H1 (cell line): Measurements from ENCODE around the gene RBM20. TPM values are rescaled to one million over a fixed set of nuclear protein-coding genes. Genes with fewer than 3 reads are reported as not detected.

Source experiments
- CTCF ChIA-PET: fragments of 300-600 bp; sonication (Branson Sonifier 250); formaldehyde crosslinking; loops from one replicate; lab custom pipeline; 2021; ENCODE audit not compliant: partially characterized antibody; lab: Charles Lee
- POLR2A ChIA-PET: fragments of 300-600 bp; sonication (Branson Sonifier 250); formaldehyde crosslinking; loops from one replicate; lab custom pipeline; 2021; ENCODE audit warnings: inconsistent platforms; ENCODE audit not compliant: partially characterized antibody; lab: Charles Lee
- DNase-seq, 2 experiments: peaks; one replicate each; pipeline versions ENCODE4 v3.0.0 to v3.0.0-alpha.2; 2010 to 2022; ENCODE audit warnings: low spot score in 2 of 2, low read depth in 1 of 2, mixed read lengths in 1 of 2
- FAIRE-seq: peaks from 2 replicates; lab custom pipeline; 2011; peaks lifted over from hg19 to GRCh38; lab: Jason Lieb, UNC
- H2AFZ ChIP-seq: 2 replicates; pipeline ENCODE4 v1.8.1; 2012; ENCODE audit warnings: low read length, inconsistent platforms
- H2AK5ac ChIP-seq: 2 replicates; pipeline ENCODE4 v1.6.1; 2013; ENCODE audit warnings: low read depth, low read length
- H2BK120ac ChIP-seq: replicated peaks from 2 replicates; pipeline ENCODE3; 2013; ENCODE audit warnings: low read depth, low read length, inconsistent platforms
- H2BK12ac ChIP-seq: 2 replicates; pipeline ENCODE4 v1.6.1; 2013; ENCODE audit warnings: low read depth, low read length
- H2BK15ac ChIP-seq: 2 replicates; pipeline ENCODE4 v1.6.1; 2013; ENCODE audit warnings: low read length
- H2BK20ac ChIP-seq: 2 replicates; pipeline ENCODE4 v1.6.1; 2013; ENCODE audit warnings: low read length
- H2BK5ac ChIP-seq: 2 replicates; pipeline ENCODE4 v1.6.1; 2013; ENCODE audit warnings: low read depth, low read length
- H3K14ac ChIP-seq: 2 replicates; pipeline ENCODE4 v1.6.1; 2013; ENCODE audit warnings: inconsistent platforms; ENCODE audit not compliant: insufficient read length
- H3K18ac ChIP-seq: 2 replicates; pipeline ENCODE4 v1.6.1; 2013; ENCODE audit warnings: low read length; ENCODE audit errors: extremely low read depth
- H3K23ac ChIP-seq: 2 replicates; pipeline ENCODE4 v1.6.1; 2013; ENCODE audit warnings: inconsistent platforms; ENCODE audit not compliant: insufficient read length
- H3K23me2 ChIP-seq: 2 replicates; pipeline ENCODE4 v1.6.1; 2013; ENCODE audit warnings: low read depth, low read length
- H3K27ac ChIP-seq: 2 replicates; pipeline ENCODE4 v1.6.1; 2011; ENCODE audit warnings: low read depth, low read length, inconsistent platforms
- H3K27me3 ChIP-seq, 4 experiments: replicated peaks in 1 of 4; 1 replicate in 1 of 4; 2 replicates in 3 of 4; pipeline versions ENCODE4 v1.6.1 to v1.8.1; 2011 to 2013; ENCODE audit warnings: low read length in 3 of 4, mild to moderate bottlenecking in 3 of 4, inconsistent platforms in 2 of 4, mixed read lengths in 2 of 4, moderate library complexity in 1 of 4; ENCODE audit not compliant: control insufficient read depth in 3 of 4, insufficient read depth in 3 of 4; ENCODE audit errors: extremely low read depth in 1 of 4
- H3K36me3 ChIP-seq, 4 experiments: 2 replicates each; pipeline versions ENCODE4 v1.6.1 to v1.8.1; 2011 to 2013; ENCODE audit warnings: mild to moderate bottlenecking in 4 of 4, low read length in 3 of 4, moderate library complexity in 2 of 4, control low read depth in 1 of 4, inconsistent platforms in 1 of 4; ENCODE audit not compliant: insufficient read depth in 4 of 4, control insufficient read depth in 2 of 4
- H3K4ac ChIP-seq: replicated peaks from 2 replicates; pipeline ENCODE3; 2013; ENCODE audit warnings: low read length, low read depth, mixed read lengths, inconsistent platforms; ENCODE audit not compliant: insufficient read length
- H3K4me1 ChIP-seq, 4 experiments: replicated peaks in 1 of 4; 1 replicate in 1 of 4; 2 replicates in 3 of 4; pipeline versions ENCODE4 v1.6.1 to v1.8.1; 2011 to 2013; ENCODE audit warnings: low read length in 3 of 4, inconsistent platforms in 2 of 4, mixed read lengths in 1 of 4; ENCODE audit not compliant: insufficient read depth in 4 of 4, control insufficient read depth in 3 of 4
- H3K4me2 ChIP-seq, 2 experiments: 2 replicates each; pipeline versions ENCODE4 v1.6.1 to v1.8.1; 2011 to 2013; ENCODE audit warnings: low read depth in 2 of 2, low read length in 2 of 2, control low read depth in 1 of 2, inconsistent platforms in 1 of 2, mild to moderate bottlenecking in 1 of 2; ENCODE audit not compliant: insufficient read depth in 1 of 2
- H3K4me3 ChIP-seq, 4 experiments: fragments of 200-600, 300-600 bp in 1 of 4; sonication (generic), shearing (Covaris generic), sonication (Bioruptor Twin) in 1 of 4; 2 replicates each; pipeline versions ENCODE4 v1.5.1 to v1.8.1; 2011 to 2016; ENCODE audit warnings: low read length in 4 of 4, low read depth in 3 of 4, control low read depth in 2 of 4, inconsistent platforms in 2 of 4, mild to moderate bottlenecking in 2 of 4, mixed read lengths in 1 of 4, moderate library complexity in 1 of 4; ENCODE audit not compliant: insufficient read depth in 2 of 4; ENCODE audit errors: extremely low read depth in 1 of 4
- H3K56ac ChIP-seq: replicated peaks from 2 replicates; pipeline ENCODE3; 2013; ENCODE audit warnings: low read depth, mild to moderate bottlenecking, mixed read lengths, low read length, inconsistent platforms; ENCODE audit not compliant: insufficient read length
- H3K79me1 ChIP-seq: 2 replicates; pipeline ENCODE4 v1.6.1; 2013; ENCODE audit warnings: low read depth, low read length, control low read depth
- H3K79me2 ChIP-seq, 2 experiments: 2 replicates each; pipeline versions ENCODE4 v1.6.1 to v1.8.1; 2012 to 2013; ENCODE audit warnings: low read length in 2 of 2, mild to moderate bottlenecking in 2 of 2, inconsistent platforms in 1 of 2; ENCODE audit not compliant: insufficient read depth in 2 of 2, control insufficient read depth in 1 of 2
- H3K9ac ChIP-seq, 4 experiments: replicated peaks in 1 of 4; 1 replicate in 1 of 4; 2 replicates in 3 of 4; pipeline versions ENCODE4 v1.6.1 to v1.8.1; 2011 to 2013; ENCODE audit warnings: low read depth in 3 of 4, low read length in 3 of 4, control low read depth in 2 of 4, mild to moderate bottlenecking in 2 of 4, moderate library complexity in 2 of 4, inconsistent platforms in 1 of 4; ENCODE audit errors: extremely low read depth in 1 of 4
- H3K9me3 ChIP-seq, 2 experiments: 2 replicates each; pipeline versions ENCODE4 v1.6.1 to v1.8.1; 2012 to 2013; ENCODE audit warnings: mild to moderate bottlenecking in 2 of 2, moderate library complexity in 2 of 2, control low read depth in 1 of 2, inconsistent platforms in 1 of 2, low read depth in 1 of 2, low read length in 1 of 2, mixed read lengths in 1 of 2; ENCODE audit not compliant: insufficient read depth in 2 of 2
- H4K20me1 ChIP-seq, 2 experiments: replicated peaks in 1 of 2; 2 replicates each; pipeline versions ENCODE3 to v1.8.1; 2011 to 2013; ENCODE audit warnings: inconsistent platforms in 2 of 2, low read length in 2 of 2, mild to moderate bottlenecking in 1 of 2; ENCODE audit not compliant: insufficient read depth in 2 of 2, control insufficient read depth in 1 of 2
- H4K5ac ChIP-seq: 2 replicates; pipeline ENCODE4 v1.6.1; 2013; ENCODE audit warnings: low read length, low read depth, mixed read lengths, inconsistent platforms; ENCODE audit not compliant: insufficient read length
- H4K8ac ChIP-seq: 2 replicates; pipeline ENCODE4 v1.8.0; 2013; ENCODE audit warnings: mild to moderate bottlenecking, moderate library complexity, low read length, inconsistent platforms; ENCODE audit not compliant: insufficient read depth; ENCODE audit errors: extremely low read depth
- H4K91ac ChIP-seq: replicated peaks from 2 replicates; pipeline ENCODE3; 2013; ENCODE audit warnings: low read length, mixed read lengths, inconsistent platforms; ENCODE audit not compliant: insufficient read length
- CTBP2 ChIP-seq: IDR thresholded peaks from 2 replicates; pipeline ENCODE4 v1.7.0; 2011; ENCODE audit warnings: borderline replicate concordance, mild to moderate bottlenecking, moderate library complexity, mixed read lengths, low read length; ENCODE audit not compliant: insufficient read depth, insufficient read length
- E2F6 ChIP-seq: IDR thresholded peaks from 2 replicates; pipeline ENCODE4 v1.6.1; 2012; ENCODE audit warnings: inconsistent platforms
- RBBP5 ChIP-seq: IDR thresholded peaks from 2 replicates; pipeline ENCODE4 v1.7.1; 2012; ENCODE audit warnings: low read depth, mild to moderate bottlenecking, inconsistent platforms, low read length, moderate library complexity, borderline replicate concordance
- RNF2 ChIP-seq: fragments of 200-900, 300-1000 bp; sonication (generic); IDR thresholded peaks from 2 replicates; pipeline ENCODE4 v1.7.1; 2016; ENCODE audit warnings: borderline replicate concordance, low read depth, mild to moderate bottlenecking, antibody characterized with exemption, low read length; ENCODE audit not compliant: poor library complexity, severe bottlenecking; ENCODE audit errors: missing control alignments
- SAP30 ChIP-seq: fragments of 300-600 bp; sonication (generic); IDR thresholded peaks from 2 replicates; pipeline ENCODE4 v1.7.1; 2012; ENCODE audit warnings: low read length, moderate library complexity, mild to moderate bottlenecking, inconsistent platforms; ENCODE audit not compliant: insufficient read depth, insufficient replicate concordance
- SRF ChIP-seq: IDR thresholded peaks from 2 replicates; pipeline ENCODE4 v1.6.1; 2011; ENCODE audit warnings: mild to moderate bottlenecking, low read depth, low read length, moderate library complexity
- SUZ12 ChIP-seq: fragments of 200-600 bp; sonication (generic); IDR thresholded peaks from 2 replicates; pipeline ENCODE4 v1.6.1; 2012; ENCODE audit warnings: mild to moderate bottlenecking, inconsistent platforms, low read length, moderate library complexity, mixed read lengths
- TAF7 ChIP-seq: optimal IDR thresholded peaks from 2 replicates; pipeline ENCODE3; 2011; ENCODE audit warnings: low read depth, mild to moderate bottlenecking, inconsistent platforms, low read length, moderate library complexity, borderline replicate concordance
- WGBS, 2 experiments: shearing (Covaris generic) in 1 of 2; methylation state at CpG; one replicate each; pipeline versions ENCODE4 v1.1.6 to v1.1.7; 2013 to 2015; ENCODE audit warnings: low lambda C conversion rate in 2 of 2, mixed read lengths in 2 of 2, inconsistent platforms in 1 of 2, low coverage in 1 of 2, missing lambda C conversion rate in 1 of 2; ENCODE audit not compliant: insufficient replicate concordance in 2 of 2, insufficient coverage in 1 of 2, insufficient read length in 1 of 2; ENCODE audit errors: extremely low coverage in 1 of 2, missing lambda C conversion rate in 1 of 2; 5-methylcytosine and 5-hydroxymethylcytosine counted together
- polyA plus RNA-seq, 7 experiments: library from polyadenylated mRNA; depleted of rRNA in 3 of 7; stranded (reverse) in 5 of 7; unstranded in 2 of 7; fragments of >200 nt in 5 of 7; fragments of 200-250 nt in 2 of 7; gene quantifications; 1 replicate in 5 of 7; 2 replicates in 1 of 7; 4 replicates in 1 of 7; pipeline versions ENCODE4 v1.2.1 to v1.2.3, GENCODE V29; 2011 to 2013; ENCODE audit warnings: missing spikeins in 2 of 7, mixed read lengths in 2 of 7
- total RNA-seq: library from RNA; stranded (reverse); fragmentation: NEBNext Ultra II Directional; extraction: Animal tissue kit (Norgen Biotek cat#: 25700); gene quantifications from 2 replicates; pipeline ENCODE4 v1.2.1, GENCODE V29; 2021

RBM20 gene
- total and polyA plus RNA-seq, 2 of the 8 experiments (the other 6 are each of a cell fraction or from before 2014, with no cell fraction given): 0.05 to 0.63 TPM

DNA sequence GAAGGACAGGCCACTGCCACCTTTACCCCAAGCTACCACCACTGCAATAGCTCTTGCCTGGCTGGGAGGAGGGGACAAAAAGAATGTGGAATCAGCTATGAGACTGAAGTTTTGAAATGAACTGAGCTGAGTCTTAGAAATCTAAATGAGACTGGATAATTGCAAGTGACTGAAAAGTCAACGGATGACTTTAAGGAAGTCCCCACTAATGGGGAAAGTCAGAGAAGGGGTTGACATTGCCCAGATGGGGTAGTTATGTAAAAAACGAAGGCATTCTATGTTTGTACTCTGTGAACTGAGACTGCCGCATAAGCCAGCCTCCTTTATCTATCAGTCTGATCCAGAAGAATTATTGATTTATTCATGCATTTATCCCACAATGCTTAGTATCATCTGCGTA, 67.2 kb downstream of the RBM20 start:
- no peak overlapping the region for H2BK15ac ChIP-seq
- H3K4me1 ChIP-seq: peaks cover 0 to 4% (median 2%) of the 10 kb centered on the region in 4 experiments; a peak in 3 of 7 replicates
- WGBS, 2 experiments: 71% methylated on average over 4 of the region's 4 CpGs; no CpG with 5 or more reads in 1 of the 2 experiments
- no peaks in the 10 kb centered on the region for H3K23me2 ChIP-seq
- H3K18ac ChIP-seq: no peak overlapping the region
- H3K56ac ChIP-seq: no peak overlapping the region
- H2BK20ac ChIP-seq: no peak overlapping the region
- no peaks in the 10 kb centered on the region for H3K9me3 ChIP-seq
- no peak overlapping the region for H2AK5ac ChIP-seq
- H3K79me2 ChIP-seq: no peaks in the 10 kb centered on the region
- no peak overlapping the region for H2BK120ac ChIP-seq
- no peak overlapping the region for H3K23ac ChIP-seq
- H2AFZ ChIP-seq: no peak overlapping the region; the same call in 1 of the 2 replicates
- H3K4me3 ChIP-seq: no peak overlapping the region
- H3K9ac ChIP-seq: no peak overlapping the region
- FAIRE-seq (no peak), DNase-seq (no peak)
- no peak overlapping the region for H3K14ac ChIP-seq
- H2BK5ac ChIP-seq: no peak overlapping the region
- ChIA-PET POLR2A (no interaction called here), CTCF (interaction anchor here (0.6 to 1.5 kb wide), 4 partner anchors 31 to 373 kb away, joined by 3 read pairs; no protein-coding TSS in a partner anchor)
- no peaks in the 10 kb centered on the region for H3K27me3 ChIP-seq
- no peak overlapping the region for H3K4me2 ChIP-seq
- no peak overlapping the region for H3K4ac ChIP-seq
- no peak overlapping the region for H3K27ac ChIP-seq
- H4K91ac ChIP-seq: no peak overlapping the region
- H3K36me3 ChIP-seq: no peaks in the 10 kb centered on the region
- no peak overlapping the region for H4K8ac ChIP-seq
- H4K20me1 ChIP-seq: no peaks in the 10 kb centered on the region
- H2BK12ac ChIP-seq: no peak overlapping the region
- H3K79me1 ChIP-seq: no peaks in the 10 kb centered on the region
- no peak overlapping the region for H4K5ac ChIP-seq
- TF ChIP-seq TAF7 (no peak), SUZ12 (no peak), RNF2 (no peak), CTBP2 (no peak), RBBP5 (no peak), E2F6 (no peak), SAP30 (no peak), SRF (no peak)
